ENCODE measurements around the gene BDH1.

DNA sequence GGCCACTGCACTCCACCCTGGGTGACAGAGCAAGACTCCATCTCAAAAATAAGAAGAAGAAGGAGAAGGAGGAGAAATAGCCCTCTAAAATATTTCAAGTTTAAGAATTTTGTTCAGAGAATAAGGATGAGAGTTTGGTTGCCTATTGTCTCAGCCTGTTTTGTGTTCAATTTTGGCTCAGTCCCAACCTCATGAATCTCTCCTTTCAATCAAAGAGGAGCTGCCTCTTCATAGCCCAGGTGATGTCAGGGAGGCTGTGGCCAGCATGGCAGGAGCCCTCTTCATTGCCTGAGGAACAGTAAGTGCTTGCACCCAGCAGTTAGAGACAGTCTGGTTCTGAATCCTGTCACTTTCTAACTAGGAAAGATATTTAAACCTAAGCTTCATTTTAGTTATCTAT, 55.0 kb downstream of the BDH1 start:
- TF ChIP-seq CTCF (conservative IDR thresholded peaks at IDR 0.05 in 1 of 2, IDR thresholded peaks at IDR 0.05 in 1 of 2; ENCODE audit: extremely low read depth in 1 of 2, insufficient read depth in 1 of 2, low read depth in 1 of 2, low read length in 2 of 2) (no peak), EZH2 (IDR thresholded peaks at IDR 0.05; ENCODE audit: borderline replicate concordance, low read length) (no peak)
